Activated T-cell treated with anti-CD3 and anti-CD28 coated beads, Interleukin-2, amount 50 U/mL, for 4 hours (primary cell): ENCODE results near the gene VSIR. TPM values are rescaled to one million over a fixed set of nuclear protein-coding genes. Genes with fewer than 3 reads are reported as not detected.
A peak's percentile ranks its signal among the peaks of the same experiment; 100 is the strongest.

Source experiments
- ATAC-seq, 2 donors: fragments of 200-7000 bp; cut with Tn5 transposase; one replicate each; pipeline ENCODE4 v1.10.0; 2021
- DNase-seq: peaks from one replicate; pipeline ENCODE4 v3.0.0-alpha.2; 2020
- H3K27me3 Mint-ChIP-seq: one replicate; pipeline ENCODE4 v1.8.0; 2021; ENCODE audit warnings: low read depth, mixed read lengths
- H3K36me3 Mint-ChIP-seq: one replicate; pipeline ENCODE4 v1.8.0; 2022; ENCODE audit warnings: mixed read lengths; ENCODE audit not compliant: insufficient read depth
- H3K4me1 Mint-ChIP-seq: one replicate; pipeline ENCODE4 v1.8.0; 2021; ENCODE audit warnings: low read depth, mixed read lengths
- H3K4me3 Mint-ChIP-seq: one replicate; pipeline ENCODE4 v1.8.0; 2021; ENCODE audit warnings: mild to moderate bottlenecking, moderate library complexity, mixed read lengths
- H3K9me3 Mint-ChIP-seq: one replicate; pipeline ENCODE4 v1.8.0; 2021; ENCODE audit warnings: mixed read lengths
- total RNA-seq, 3 donors: library from RNA; stranded (reverse); gene quantifications; one replicate each; pipeline ENCODE4 v1.2.1, GENCODE V29; 2021

VSIR gene
- 100 to 1,000 TPM; 238 to 274 (median 240) TPM for total RNA-seq

DNA sequence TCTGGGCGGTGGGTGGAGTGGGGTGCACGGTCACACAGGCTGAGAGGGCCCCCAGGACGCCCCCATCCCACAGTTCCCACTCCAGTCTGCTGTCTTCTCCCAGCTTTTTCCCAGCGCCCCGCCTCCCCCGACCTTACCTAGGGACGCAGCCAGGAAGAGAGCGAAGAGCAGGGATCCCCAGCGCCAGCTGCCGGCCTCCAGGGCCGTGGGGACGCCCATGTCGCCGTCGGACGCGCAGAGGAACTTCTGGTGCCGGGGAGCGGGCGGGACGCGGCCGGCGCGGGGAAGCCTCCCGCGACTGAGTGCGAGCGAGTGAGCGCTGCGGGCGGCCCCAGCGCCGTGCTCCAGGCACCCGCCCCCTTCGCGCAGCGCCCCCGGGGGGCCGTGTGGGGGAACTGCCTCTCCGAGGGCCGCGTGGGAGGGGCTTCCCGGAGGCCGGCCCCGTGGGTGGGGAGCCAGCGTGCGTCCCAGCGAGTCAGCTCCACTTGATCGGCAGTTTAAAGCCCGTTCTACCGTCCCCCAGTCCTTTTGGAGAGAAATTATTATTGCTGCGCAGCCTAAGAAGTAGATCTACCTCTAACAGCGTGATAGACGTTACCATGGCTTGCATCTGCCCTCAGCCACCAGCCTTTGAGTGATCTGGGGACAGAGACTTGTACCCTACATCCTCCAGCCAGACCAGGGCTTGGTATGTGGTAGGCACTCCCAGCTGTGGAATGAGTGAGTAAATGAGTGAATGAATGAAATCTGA, at the start of gene VSIR:
Gene VSIR (minus strand): TSS at position 300 of the 751 bp plus-strand sequence. CDS start 81 bp downstream, at position 219.
- Mint-ChIP-seq H3K4me3 (peak within 1 kb of the TSS; percentile 94), H3K4me1 (peaks cover 62% of the 10 kb centered on the region), H3K27me3 (no peaks in the 10 kb centered on the region), H3K36me3 (peaks cover 27% of the 10 kb centered on the region), H3K9me3 (no peaks in the 10 kb centered on the region)
- DNase-seq (peak; percentile 96), ATAC-seq (peak; percentile 73 to 78)

DNA sequence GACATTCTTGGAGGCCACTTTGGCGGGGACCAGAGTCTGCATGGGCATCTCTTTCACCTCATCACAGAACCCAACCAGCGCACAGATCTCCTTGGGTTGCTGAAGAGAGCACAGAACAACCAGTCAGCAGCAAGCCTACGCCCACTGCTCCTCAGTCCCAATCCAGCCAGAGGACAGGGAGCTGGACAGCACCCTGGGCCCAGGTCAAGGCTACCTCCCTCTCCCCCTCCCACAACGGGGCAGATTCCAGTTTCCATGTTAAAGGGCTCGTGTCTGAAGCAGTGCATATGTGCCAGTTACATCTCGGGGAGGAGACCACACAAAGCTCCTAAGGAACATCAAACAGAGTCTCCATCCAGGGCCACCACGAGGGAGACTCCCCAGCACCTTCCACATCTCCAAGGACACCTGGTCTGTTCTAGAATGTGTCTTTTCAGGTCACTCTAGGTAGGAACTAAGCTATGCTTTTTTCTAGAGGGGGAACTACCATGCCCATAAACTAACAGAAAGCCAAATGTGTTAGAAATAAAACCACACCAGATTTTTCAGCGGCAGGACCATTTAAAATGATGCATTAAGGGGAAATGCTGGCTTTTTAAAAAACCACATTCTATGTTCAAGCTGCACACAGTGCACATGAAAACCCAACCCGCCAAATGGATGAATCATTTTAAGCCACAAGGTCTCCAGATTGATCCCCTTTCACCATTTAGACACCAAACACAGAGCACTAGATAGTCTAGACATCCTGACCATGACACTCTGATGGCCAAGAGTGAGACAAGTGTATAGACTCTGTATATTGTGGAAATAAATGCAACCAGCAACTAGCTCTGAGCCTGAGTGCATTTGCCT, 48.8 kb upstream of the VSIR start:
- Mint-ChIP-seq H3K27me3 (no peaks in the 10 kb centered on the region), H3K4me3 (no peak overlapping the region), H3K36me3 (peaks cover 43% of the 10 kb centered on the region), H3K9me3 (no peaks in the 10 kb centered on the region), H3K4me1 (peaks cover 7% of the 10 kb centered on the region)
- peak; percentile 52 to 57 for ATAC-seq
- DNase-seq, result no peak

DNA sequence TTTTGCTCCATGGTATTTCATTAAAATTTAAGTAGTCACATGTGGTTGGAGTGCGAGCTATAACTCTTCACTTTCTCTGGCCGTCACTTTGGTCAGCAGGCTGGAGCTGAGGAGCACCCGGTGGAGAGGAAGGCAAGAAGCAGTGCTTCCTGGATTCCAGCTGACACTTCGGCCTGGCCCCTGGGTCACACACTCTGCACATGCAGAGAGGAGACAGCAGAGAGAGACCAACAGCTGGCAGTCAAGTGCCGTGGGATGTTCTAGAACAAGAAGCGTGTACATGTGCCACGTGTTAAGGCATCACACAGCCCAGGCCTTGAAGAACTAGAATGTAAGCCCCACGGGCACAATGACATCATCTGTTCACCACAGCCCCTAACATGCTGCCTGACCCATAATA, 47.6 kb upstream of the VSIR start:
- DNase-seq, result no peak
- no peak for ATAC-seq
- Mint-ChIP-seq H3K9me3 (no peaks in the 10 kb centered on the region), H3K27me3 (no peaks in the 10 kb centered on the region), H3K4me1 (peaks cover 7% of the 10 kb centered on the region), H3K4me3 (no peak overlapping the region), H3K36me3 (peaks cover 42% of the 10 kb centered on the region)

GRCh38 chr10:71819985-71820384, 46.7 kb upstream of the VSIR start:
- Mint-ChIP-seq H3K4me3 (no peak overlapping the region), H3K9me3 (no peaks in the 10 kb centered on the region), H3K36me3 (peaks cover 42% of the 10 kb centered on the region), H3K4me1 (peaks cover 7% of the 10 kb centered on the region), H3K27me3 (no peaks in the 10 kb centered on the region)
- no peak for DNase-seq
- no peak for ATAC-seq

DNA sequence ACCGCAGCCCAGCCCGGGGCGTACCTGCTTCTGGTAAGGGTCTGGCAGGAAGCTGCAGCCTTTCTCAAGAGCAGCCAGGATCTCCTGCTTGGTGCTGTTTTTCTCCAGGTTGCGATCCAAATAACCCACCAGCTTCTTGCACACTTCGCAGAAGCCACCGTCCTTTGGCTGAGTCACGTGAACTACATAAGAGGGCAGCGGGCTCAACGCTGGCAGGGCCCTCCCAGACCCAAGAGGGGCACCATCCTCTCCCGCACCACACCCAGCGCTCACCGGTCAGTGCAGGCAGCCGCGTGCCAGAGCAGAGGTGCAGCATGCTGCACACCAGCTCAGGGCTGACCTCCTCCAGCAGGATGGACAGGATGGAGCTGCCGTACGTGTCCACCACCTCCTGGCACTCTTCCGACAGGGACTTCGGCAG, 46.1 kb upstream of the VSIR start:
- no peaks in the 10 kb centered on the region for H3K27me3 Mint-ChIP-seq
- H3K4me3 Mint-ChIP-seq, result no peak overlapping the region
- no peaks in the 10 kb centered on the region for H3K9me3 Mint-ChIP-seq
- DNase-seq (no peak), ATAC-seq (no peak)
- peaks cover 7% of the 10 kb centered on the region for H3K4me1 Mint-ChIP-seq
- H3K36me3 Mint-ChIP-seq, result peaks cover 42% of the 10 kb centered on the region

GRCh38 chr10:71818674-71819260, 45.4 kb upstream of the VSIR start:
- ATAC-seq (no peak), DNase-seq (no peak)
- Mint-ChIP-seq H3K4me3 (no peak overlapping the region), H3K36me3 (peaks cover 42% of the 10 kb centered on the region), H3K27me3 (no peaks in the 10 kb centered on the region), H3K9me3 (no peaks in the 10 kb centered on the region), H3K4me1 (peaks cover 7% of the 10 kb centered on the region)

- Mint-ChIP-seq H3K9me3 (no peaks in the 10 kb centered on the region), H3K27me3 (no peaks in the 10 kb centered on the region), H3K4me1 (peaks cover 7% of the 10 kb centered on the region), H3K4me3 (no peak overlapping the region), H3K36me3 (peaks cover 38% of the 10 kb centered on the region)
- DNase-seq (no peak), ATAC-seq (no peak)
Observed at GRCh38 chr10:71817831-71818655, 44.7 kb upstream of the VSIR start.

GRCh38 chr10:71816936-71817618, 43.8 kb upstream of the VSIR start:
- no peak overlapping the region for H3K4me3 Mint-ChIP-seq
- DNase-seq (no peak), ATAC-seq (no peak)
- peaks cover 32% of the 10 kb centered on the region for H3K36me3 Mint-ChIP-seq
- no peaks in the 10 kb centered on the region for H3K27me3 Mint-ChIP-seq
- H3K9me3 Mint-ChIP-seq, result no peaks in the 10 kb centered on the region
- H3K4me1 Mint-ChIP-seq, result peaks cover under 1% of the 10 kb centered on the region

DNA sequence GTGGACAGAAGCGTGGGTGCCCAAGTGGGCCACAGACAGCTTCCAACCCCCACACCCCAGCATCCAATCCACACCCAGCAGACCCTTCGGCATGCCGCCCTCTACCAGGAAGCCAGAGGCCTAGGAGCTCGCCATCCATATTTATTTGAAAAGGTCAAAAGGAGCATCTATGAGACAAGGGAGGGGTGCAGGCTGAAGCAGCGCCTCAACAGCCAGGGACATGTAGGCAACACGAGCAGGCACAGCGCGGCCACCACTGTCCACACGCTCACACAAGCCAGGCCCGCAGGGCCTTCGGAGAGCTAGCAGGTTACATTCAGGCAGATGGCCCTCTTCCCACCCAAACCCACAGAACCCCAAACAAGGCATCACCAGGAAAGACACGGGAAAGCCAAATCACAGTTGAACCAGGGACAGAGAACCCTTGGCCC, 43.1 kb upstream of the VSIR start:
- no peaks in the 10 kb centered on the region for H3K9me3 Mint-ChIP-seq
- DNase-seq (no peak), ATAC-seq (no peak)
- H3K4me3 Mint-ChIP-seq, result no peak overlapping the region
- H3K27me3 Mint-ChIP-seq, result no peaks in the 10 kb centered on the region
- peaks cover 27% of the 10 kb centered on the region for H3K36me3 Mint-ChIP-seq
- H3K4me1 Mint-ChIP-seq, result no peaks in the 10 kb centered on the region

DNA sequence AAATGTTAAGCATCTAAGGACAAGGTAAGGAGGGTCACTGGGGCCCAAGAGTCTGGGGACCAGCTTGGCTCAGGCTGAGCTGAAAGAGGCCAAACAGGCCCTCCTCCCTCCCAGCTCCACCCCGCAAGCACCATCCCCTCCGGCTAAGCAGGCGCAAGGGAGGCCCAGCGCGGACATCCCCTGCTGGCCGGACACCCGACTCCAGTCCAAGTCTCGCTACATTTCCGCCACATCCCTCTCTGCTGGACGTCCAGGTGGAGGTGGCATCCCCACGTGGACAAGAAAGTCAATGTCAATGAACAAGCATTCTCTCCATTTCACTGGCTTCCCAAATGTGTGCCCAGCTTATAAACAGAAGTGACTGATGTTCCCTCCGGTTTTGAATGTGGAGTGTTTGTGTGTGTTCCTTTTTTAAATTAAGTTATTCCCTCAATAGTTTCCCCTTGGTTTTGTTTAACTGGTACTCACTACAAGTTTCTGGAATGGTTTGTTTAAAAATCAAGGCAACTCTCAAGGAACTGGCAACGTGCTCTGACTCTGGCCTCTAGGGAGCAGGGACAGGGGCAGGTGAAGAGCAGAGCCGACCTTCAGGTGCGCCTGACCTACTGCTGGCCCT, 42.3 kb upstream of the VSIR start:
- Mint-ChIP-seq H3K27me3 (no peaks in the 10 kb centered on the region), H3K4me3 (no peak overlapping the region), H3K9me3 (no peaks in the 10 kb centered on the region), H3K4me1 (no peaks in the 10 kb centered on the region), H3K36me3 (peaks cover 22% of the 10 kb centered on the region)
- no peak for DNase-seq
- ATAC-seq, result no peak

GRCh38 chr10:71814922-71815411, 41.6 kb upstream of the VSIR start:
- Mint-ChIP-seq H3K4me3 (no peak overlapping the region), H3K27me3 (no peaks in the 10 kb centered on the region), H3K9me3 (no peaks in the 10 kb centered on the region), H3K36me3 (peaks cover 22% of the 10 kb centered on the region), H3K4me1 (no peaks in the 10 kb centered on the region)
- no peak for DNase-seq
- ATAC-seq, result no peak

DNA sequence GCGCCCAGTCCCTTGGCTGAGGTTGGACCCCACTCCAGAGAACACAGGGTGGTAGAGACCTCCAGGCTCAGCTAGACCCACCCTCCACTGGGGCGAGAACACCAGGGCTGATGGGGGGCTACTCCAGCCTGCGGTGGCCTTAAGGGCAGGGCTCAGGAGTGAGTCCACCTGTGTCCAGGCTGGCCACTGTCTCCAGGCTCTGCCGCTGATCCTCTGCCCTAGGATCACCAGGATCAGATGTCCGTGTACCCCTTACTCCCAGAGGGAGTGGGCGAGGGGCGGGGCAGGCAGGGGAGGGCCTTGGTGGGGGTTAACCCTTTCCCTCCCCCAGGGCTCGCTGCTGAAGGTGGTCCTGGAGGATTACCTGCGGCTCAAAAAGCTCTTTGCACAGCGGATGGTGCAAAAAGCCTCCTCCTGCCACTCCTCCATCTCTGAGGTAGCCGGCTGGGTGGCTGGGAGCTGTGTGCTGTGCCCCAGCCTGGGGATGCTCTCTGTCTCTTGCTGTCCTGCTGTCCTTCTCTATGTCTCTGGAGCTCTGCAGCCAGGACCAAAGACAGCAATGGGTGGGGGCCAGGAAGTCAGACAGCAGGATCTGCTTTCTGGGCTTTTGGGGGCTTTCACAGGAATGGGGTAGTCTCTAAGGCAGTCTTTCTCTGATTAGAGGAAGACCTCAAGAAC, 39.7 kb upstream of the VSIR start:
- no peaks in the 10 kb centered on the region for H3K4me1 Mint-ChIP-seq
- H3K27me3 Mint-ChIP-seq, result no peaks in the 10 kb centered on the region
- DNase-seq, result no peak
- no peaks in the 10 kb centered on the region for H3K9me3 Mint-ChIP-seq
- H3K36me3 Mint-ChIP-seq, result peaks cover 15% of the 10 kb centered on the region
- no peak overlapping the region for H3K4me3 Mint-ChIP-seq
- no peak for ATAC-seq
